Measurements from ENCODE around the gene PPDPF.
A peak's percentile ranks its signal among the peaks of the same experiment; 100 is the strongest.
"Not testable (repeated sequence)": the region's sequence is repeated elsewhere in the genome, so short reads cannot be mapped to it uniquely, and the experiment has no call there.

PPDPF gene

GRCh38 chr20:63499338-63499969 is 21.1 kb upstream of the PPDPF start:
- H3K4me3 ChIP-seq (ENCODE audit: low read depth, low read length), result peak overlapping the region; percentile 37

- H3K4me3 ChIP-seq (ENCODE audit: low read depth, low read length), result no peak overlapping the region
Measured at GRCh38 chr20:63500151-63500901, 20.2 kb upstream of the PPDPF start.

- H3K4me3 ChIP-seq (ENCODE audit: low read depth, low read length), result no peak overlapping the region
Measured at GRCh38 chr20:63500902-63501817, 19.4 kb upstream of the PPDPF start.

GRCh38 chr20:63501818-63502670 is 18.5 kb upstream of the PPDPF start:
- H3K4me3 ChIP-seq (ENCODE audit: low read depth, low read length), result peak overlapping the region; percentile 24

- no peak overlapping the region for H3K4me3 ChIP-seq (ENCODE audit: low read depth, low read length)
Measured at GRCh38 chr20:63502671-63503172, 17.8 kb upstream of the PPDPF start.

GRCh38 chr20:63503524-63503923 is 17.0 kb upstream of the PPDPF start:
- H3K4me3 ChIP-seq (ENCODE audit: low read depth, low read length), result no peak overlapping the region

- H3K4me3 ChIP-seq (ENCODE audit: low read depth, low read length), result no peak overlapping the region
Measured at GRCh38 chr20:63504642-63505041, 15.9 kb upstream of the PPDPF start.

- H3K4me3 ChIP-seq (ENCODE audit: low read depth, low read length), result no peak overlapping the region
Measured at GRCh38 chr20:63505281-63505680, 15.3 kb upstream of the PPDPF start.

GRCh38 chr20:63505723-63506122 is 14.8 kb upstream of the PPDPF start:
- H3K4me3 ChIP-seq (ENCODE audit: low read depth, low read length), result no peak overlapping the region

- no peak overlapping the region for H3K4me3 ChIP-seq (ENCODE audit: low read depth, low read length)
Measured at GRCh38 chr20:63507083-63507743, 13.4 kb upstream of the PPDPF start.

- H3K4me3 ChIP-seq (ENCODE audit: low read depth, low read length), result no peak overlapping the region
Measured at GRCh38 chr20:63508072-63508768, 12.3 kb upstream of the PPDPF start.

GRCh38 chr20:63509088-63509564 is 11.4 kb upstream of the PPDPF start:
- H3K4me3 ChIP-seq (ENCODE audit: low read depth, low read length), result no peak overlapping the region

GRCh38 chr20:63513207-63513606 is 7.4 kb upstream of the PPDPF start:
- H3K4me3 ChIP-seq (ENCODE audit: low read depth, low read length), result no peak overlapping the region

- H3K4me3 ChIP-seq (ENCODE audit: low read depth, low read length), result not testable (repeated sequence)
Measured at GRCh38 chr20:63514520-63514919, 6.0 kb upstream of the PPDPF start.

- no peak overlapping the region for H3K4me3 ChIP-seq (ENCODE audit: low read depth, low read length)
Measured at GRCh38 chr20:63517376-63518309, 2.9 kb upstream of the PPDPF start.

GRCh38 chr20:63518351-63518861 is 2.2 kb upstream of the PPDPF start:
- H3K4me3 ChIP-seq (ENCODE audit: low read depth, low read length), result no peak overlapping the region

- peak overlapping the region; percentile 15 for H3K4me3 ChIP-seq (ENCODE audit: low read depth, low read length)
Measured at GRCh38 chr20:63518946-63519667, 1.5 kb upstream of the PPDPF start.
